ENCODE data around the gene LYPD6B. TPM values are rescaled to one million over a fixed set of nuclear protein-coding genes. Genes with fewer than 3 reads are reported as not detected.

The LYPD6B gene
- polyA plus RNA-seq, 1 of the 3 experiments (the other 2 are of a cell fraction), result 18.2 TPM

DNA sequence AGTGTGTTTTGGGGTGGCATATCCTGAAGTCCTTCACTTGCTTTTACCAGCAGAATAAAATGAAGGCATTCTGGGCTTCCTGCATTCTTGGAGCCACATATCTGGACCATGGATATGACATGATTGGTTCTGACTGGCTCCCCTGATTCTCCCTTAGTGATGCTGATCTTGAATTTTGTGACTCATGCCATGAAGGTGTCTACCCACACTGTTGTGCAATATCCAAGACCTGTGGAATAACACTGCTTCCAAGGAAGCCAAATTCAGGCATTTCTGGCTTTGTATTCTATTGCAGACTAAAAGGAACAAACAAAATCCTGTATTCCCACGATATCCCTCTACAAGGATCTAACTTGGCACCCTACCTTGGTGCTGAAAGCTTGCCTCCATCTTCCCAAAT, 125.8 kb downstream of the LYPD6B start:
- CTCF ChIA-PET, result interaction anchor here (1.2 kb wide), 1 partner anchor 15 kb away, joined by 3 read pairs; no protein-coding TSS in a partner anchor
- Histone ChIP-seq H3K27ac (ENCODE audit: low read depth in 2 of 2, low read length in 1 of 2) (no peak overlapping the region), H4K20me1 (ENCODE audit: insufficient read depth) (no peaks in the 10 kb centered on the region), H3K9me2 (no peaks in the 10 kb centered on the region), H3K4me3 (ENCODE audit: low read depth in 2 of 2, low read length in 1 of 2) (no peak overlapping the region), H3K4me1 (ENCODE audit: control insufficient read depth in 1 of 2, insufficient read depth in 2 of 2, low read depth in 1 of 2, low read length in 1 of 2) (no peaks in the 10 kb centered on the region; a peak in 1 of 4 replicates), H3K9ac (no peak overlapping the region), H3K79me2 (ENCODE audit: insufficient read depth) (no peaks in the 10 kb centered on the region), H2AFZ (ENCODE audit: low read depth) (no peak overlapping the region), H3K4me2 (no peak overlapping the region), H3K9me3 (no peaks in the 10 kb centered on the region), H3K27me3 (ENCODE audit: insufficient read depth) (no peaks in the 10 kb centered on the region), H3K36me3 (replicated peaks in 1 of 2; ENCODE audit: control insufficient read depth in 1 of 2, insufficient read depth in 2 of 2, low read length in 1 of 2) (no peaks in the 10 kb centered on the region), H3F3A (replicated peaks; ENCODE audit: insufficient read depth) (no peaks in the 10 kb centered on the region)
- POLR2A ChIA-PET, result no interaction called here
- no peak for TF ChIP-seq MXI1 (IDR thresholded peaks at IDR 0.05; ENCODE audit: low read depth, low read length)
- TF ChIP-seq RFX5 (IDR thresholded peaks at IDR 0.05; ENCODE audit: low read length), result no peak
- TF ChIP-seq NFIC (IDR thresholded peaks at IDR 0.05; ENCODE audit: borderline replicate concordance), result no peak
- TF ChIP-seq EZH2phosphoT487 (IDR thresholded peaks at IDR 0.05; ENCODE audit: borderline replicate concordance, low read depth), result no peak
- TF ChIP-seq, protein P1, sequence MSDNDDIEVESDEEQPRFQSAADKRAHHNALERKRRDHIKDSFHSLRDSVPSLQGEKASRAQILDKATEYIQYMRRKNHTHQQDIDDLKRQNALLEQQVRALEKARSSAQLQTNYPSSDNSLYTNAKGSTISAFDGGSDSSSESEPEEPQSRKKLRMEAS (IDR thresholded peaks at IDR 0.05; ENCODE audit: low read depth), result no peak
- TF ChIP-seq, protein P2, sequence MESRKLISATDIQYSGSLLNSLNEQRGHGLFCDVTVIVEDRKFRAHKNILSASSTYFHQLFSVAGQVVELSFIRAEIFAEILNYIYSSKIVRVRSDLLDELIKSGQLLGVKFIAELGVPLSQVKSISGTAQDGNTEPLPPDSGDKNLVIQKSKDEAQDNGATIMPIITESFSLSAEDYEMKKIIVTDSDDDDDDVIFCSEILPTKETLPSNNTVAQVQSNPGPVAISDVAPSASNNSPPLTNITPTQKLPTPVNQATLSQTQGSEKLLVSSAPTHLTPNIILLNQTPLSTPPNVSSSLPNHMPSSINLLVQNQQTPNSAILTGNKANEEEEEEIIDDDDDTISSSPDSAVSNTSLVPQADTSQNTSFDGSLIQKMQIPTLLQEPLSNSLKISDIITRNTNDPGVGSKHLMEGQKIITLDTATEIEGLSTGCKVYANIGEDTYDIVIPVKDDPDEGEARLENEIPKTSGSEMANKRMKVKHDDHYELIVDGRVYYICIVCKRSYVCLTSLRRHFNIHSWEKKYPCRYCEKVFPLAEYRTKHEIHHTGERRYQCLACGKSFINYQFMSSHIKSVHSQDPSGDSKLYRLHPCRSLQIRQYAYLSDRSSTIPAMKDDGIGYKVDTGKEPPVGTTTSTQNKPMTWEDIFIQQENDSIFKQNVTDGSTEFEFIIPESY (IDR thresholded peaks at IDR 0.05; ENCODE audit: borderline replicate concordance, low read depth), result no peak
- TF ChIP-seq, protein P3, sequence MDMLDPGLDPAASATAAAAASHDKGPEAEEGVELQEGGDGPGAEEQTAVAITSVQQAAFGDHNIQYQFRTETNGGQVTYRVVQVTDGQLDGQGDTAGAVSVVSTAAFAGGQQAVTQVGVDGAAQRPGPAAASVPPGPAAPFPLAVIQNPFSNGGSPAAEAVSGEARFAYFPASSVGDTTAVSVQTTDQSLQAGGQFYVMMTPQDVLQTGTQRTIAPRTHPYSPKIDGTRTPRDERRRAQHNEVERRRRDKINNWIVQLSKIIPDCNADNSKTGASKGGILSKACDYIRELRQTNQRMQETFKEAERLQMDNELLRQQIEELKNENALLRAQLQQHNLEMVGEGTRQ (IDR thresholded peaks at IDR 0.05; ENCODE audit: borderline replicate concordance, low read depth, low read length), result no peak
- no peak for TF ChIP-seq TAF1 (IDR thresholded peaks at IDR 0.05; ENCODE audit: borderline replicate concordance, low read depth, low read length)
- TF ChIP-seq NRF1 (IDR thresholded peaks at IDR 0.05; ENCODE audit: low read depth, low read length), result no peak
- TF ChIP-seq FOXM1 (IDR thresholded peaks at IDR 0.05; ENCODE audit: low read depth), result no peak
- DNase-seq, result no peak
- WGBS (ENCODE audit: low lambda C conversion rate), result 59% methylated on average over 1 of the region's 1 CpG

DNA sequence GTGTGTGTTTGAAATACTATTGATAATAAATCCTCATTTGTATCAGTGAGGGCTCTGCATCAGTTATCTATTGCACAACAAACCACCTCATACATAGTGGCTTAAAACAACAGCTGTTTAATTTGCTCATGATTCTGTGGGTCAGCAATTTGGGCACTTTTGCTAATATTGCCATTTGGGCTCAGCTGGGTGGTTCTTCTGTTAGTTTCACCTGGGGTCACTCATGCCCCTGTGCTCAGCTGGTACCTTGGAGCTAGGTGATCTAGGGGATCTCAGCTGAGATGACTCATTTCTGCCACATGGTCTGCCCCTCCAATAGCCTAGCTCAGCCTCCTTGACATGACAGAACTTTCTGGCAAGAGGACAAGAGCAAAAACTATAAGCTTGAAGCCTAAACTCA, 126.3 kb downstream of the LYPD6B start:
- Histone ChIP-seq H3F3A (replicated peaks; ENCODE audit: insufficient read depth) (no peaks in the 10 kb centered on the region), H3K36me3 (replicated peaks in 1 of 2; ENCODE audit: control insufficient read depth in 1 of 2, insufficient read depth in 2 of 2, low read length in 1 of 2) (no peaks in the 10 kb centered on the region), H3K4me3 (ENCODE audit: low read depth in 2 of 2, low read length in 1 of 2) (no peak overlapping the region), H3K4me2 (no peak overlapping the region), H3K4me1 (ENCODE audit: control insufficient read depth in 1 of 2, insufficient read depth in 2 of 2, low read depth in 1 of 2, low read length in 1 of 2) (no peaks in the 10 kb centered on the region; a peak in 2 of 4 replicates), H3K79me2 (ENCODE audit: insufficient read depth) (no peaks in the 10 kb centered on the region), H4K20me1 (ENCODE audit: insufficient read depth) (no peaks in the 10 kb centered on the region), H3K9me2 (no peaks in the 10 kb centered on the region), H3K27me3 (ENCODE audit: insufficient read depth) (no peaks in the 10 kb centered on the region), H3K9ac (no peak overlapping the region), H3K9me3 (no peaks in the 10 kb centered on the region), H2AFZ (ENCODE audit: low read depth) (no peak overlapping the region), H3K27ac (ENCODE audit: low read depth in 2 of 2, low read length in 1 of 2) (no peak overlapping the region)
- ChIA-PET POLR2A (no interaction called here), CTCF (no interaction called here)
- no peak for TF ChIP-seq TAF1 (IDR thresholded peaks at IDR 0.05; ENCODE audit: borderline replicate concordance, low read depth, low read length)
- TF ChIP-seq CHD2 (IDR thresholded peaks at IDR 0.05; ENCODE audit: low read length, partially characterized antibody), result no peak
- TF ChIP-seq EP300 (IDR thresholded peaks at IDR 0.05; ENCODE audit: borderline replicate concordance in 1 of 2, low read depth in 1 of 2, low read length in 1 of 2), result no peak
- DNase-seq, result no peak

Measured in SK-N-SH (cell line).